ENCODE data around the gene SFTPA1. TPM values are rescaled to one million over a fixed set of nuclear protein-coding genes. Genes with fewer than 3 reads are reported as not detected.

Gene SFTPA1
- total RNA-seq, 1 experiment from 2014 or later = not detected

Other genes starting within 250 kb of the SFTPA1 start
- 3.7 and 5.7 TPM in 2 replicates for gene ZCCHC24, start 165.3 kb upstream of the SFTPA1 start, total RNA-seq (2014; rRNA removed; shearing (Covaris generic); ENCODE audit: low replicate concordance)
- gene EIF5AL1, start 98.4 kb upstream of the SFTPA1 start, total RNA-seq (2014; rRNA removed; shearing (Covaris generic); ENCODE audit: low replicate concordance) = 0.09 and 0.24 TPM in 2 replicates
- gene SFTPA2, start 50.5 kb upstream of the SFTPA1 start, total RNA-seq (2014; rRNA removed; shearing (Covaris generic); ENCODE audit: low replicate concordance) = not detected in 2 replicates
- gene NUTM2B, start 92.3 kb downstream of the SFTPA1 start, total RNA-seq (2014; rRNA removed; shearing (Covaris generic); ENCODE audit: low replicate concordance) = 0.35 and 1.5 TPM in 2 replicates
- gene NUTM2E, start 215.8 kb downstream of the SFTPA1 start, total RNA-seq (2014; rRNA removed; shearing (Covaris generic); ENCODE audit: low replicate concordance) = not detected in 2 replicates

Data from Caki2 (cell line).